GM19193 (cell line): Measurements from ENCODE around the gene UNC13A.

Experiments
- POLR2A ChIP-seq: IDR thresholded peaks from 4 replicates; pipeline ENCODE4 v1.6.1; 2011; ENCODE audit not compliant: insufficient read depth, insufficient read length; ENCODE audit errors: extremely low read depth

UNC13A gene

DNA sequence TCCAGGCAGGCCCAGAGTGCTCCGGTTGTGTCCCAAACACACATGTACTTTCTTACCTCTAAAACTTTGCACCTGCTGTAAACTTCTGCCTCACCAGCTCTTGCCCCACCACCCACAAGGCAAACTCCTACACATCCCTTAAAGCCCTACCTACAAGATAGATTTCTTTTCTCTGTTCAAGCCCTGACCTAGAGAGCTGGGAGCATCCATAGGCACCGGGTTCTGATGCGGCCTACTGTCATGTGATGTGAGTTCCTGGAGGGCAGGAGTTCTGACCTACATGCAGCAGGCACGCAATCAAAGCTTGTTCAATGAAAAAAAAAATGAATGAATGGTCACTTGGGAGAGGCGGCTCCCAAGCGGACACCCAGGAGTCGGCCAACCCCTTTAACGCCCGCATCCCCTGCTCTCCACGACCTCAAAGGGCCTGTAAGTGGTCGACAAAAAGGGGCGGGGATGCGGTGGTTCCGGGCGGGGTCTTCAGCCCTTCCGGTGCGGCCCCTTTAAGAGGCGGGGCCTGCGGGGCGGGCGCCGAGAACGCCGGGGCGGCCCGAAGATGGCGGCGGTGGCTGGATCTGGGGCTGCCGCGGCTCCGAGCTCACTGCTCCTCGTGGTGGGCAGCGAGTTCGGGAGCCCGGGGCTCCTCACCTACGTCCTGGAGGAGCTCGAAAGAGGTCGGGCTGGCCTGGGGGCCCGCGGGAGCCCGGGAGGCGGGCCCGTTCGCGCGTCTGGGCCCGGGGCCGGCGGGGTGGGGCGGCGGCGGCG lies 31.0 kb upstream of the UNC13A start, which contains the start of gene MAP1S:
Gene MAP1S, plus strand, starts transcription at position 534 of the 765 bp plus-strand sequence. Its CDS starts 23 bp downstream, at position 557.
- TF ChIP-seq POLR2A = peak; percentile 85

DNA sequence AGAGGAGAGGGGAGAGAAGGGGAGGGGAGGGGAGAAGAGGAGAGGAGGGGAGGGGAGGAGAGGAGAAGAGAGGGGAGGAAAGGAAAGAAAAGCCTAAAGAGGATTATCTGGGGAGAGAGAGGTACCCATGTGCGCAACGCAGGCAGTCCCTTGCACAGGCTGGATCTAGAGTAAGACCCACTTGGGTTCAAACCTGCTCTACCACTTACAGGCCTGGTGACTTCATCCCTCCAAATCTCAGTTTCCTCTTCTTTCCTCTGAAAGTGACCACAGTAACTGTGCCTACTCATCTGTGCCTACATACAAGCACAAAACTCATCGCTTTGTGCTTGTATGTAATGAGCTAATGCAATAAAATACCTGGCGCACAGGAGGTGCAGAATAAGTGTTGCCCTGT lies 30.4 kb upstream of the UNC13A start:
- TF ChIP-seq POLR2A = no peak

DNA sequence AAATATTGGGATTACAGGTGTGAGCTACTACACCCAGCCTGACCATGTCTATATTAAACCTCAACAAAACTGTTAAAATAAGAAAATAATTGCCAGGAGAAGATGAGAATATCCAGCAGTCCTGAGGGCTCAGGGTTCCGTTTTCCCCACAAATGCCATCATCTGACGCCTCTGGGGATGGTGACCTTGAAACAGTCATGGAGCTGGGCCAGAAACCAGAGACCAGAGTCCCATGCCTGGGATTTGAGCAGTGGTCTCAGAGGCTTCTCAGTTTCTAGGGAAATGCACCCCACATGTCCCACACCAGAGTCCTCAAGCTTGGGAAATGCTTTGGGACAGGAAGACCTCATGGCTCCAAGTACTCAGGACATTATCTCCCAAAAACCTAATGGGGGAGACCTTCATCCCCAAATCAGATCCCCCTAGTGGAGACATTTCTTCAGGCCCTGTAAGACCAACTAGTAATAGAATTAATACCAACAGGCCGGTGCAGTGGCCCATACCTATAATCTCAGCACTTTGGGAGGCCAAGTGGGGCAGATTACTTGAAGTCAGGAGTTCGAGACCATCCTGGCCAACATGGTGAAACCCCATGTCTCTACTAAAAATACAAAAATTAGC lies 28.3 kb upstream of the UNC13A start:
- no peak for TF ChIP-seq POLR2A

DNA sequence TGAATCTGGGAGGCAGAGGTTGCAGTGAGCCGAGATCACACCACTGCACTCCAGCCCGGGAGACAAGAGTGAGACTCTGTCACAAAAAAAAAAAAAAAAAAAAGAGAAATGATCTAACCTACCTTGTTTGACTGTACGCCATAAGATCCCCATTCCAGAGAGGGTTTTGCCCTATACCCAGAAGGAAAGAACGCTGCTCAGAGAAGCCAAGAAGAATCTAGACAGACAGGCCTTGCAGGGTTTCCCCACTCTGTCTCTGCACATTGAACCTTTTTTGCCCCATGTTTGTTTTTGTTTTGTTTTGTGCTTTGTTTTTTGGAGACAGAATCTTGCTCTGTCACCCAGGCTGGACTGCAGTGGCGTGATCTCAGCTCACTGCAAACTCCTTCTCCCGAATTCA lies 23.7 kb upstream of the UNC13A start:
- no peak for TF ChIP-seq POLR2A

DNA sequence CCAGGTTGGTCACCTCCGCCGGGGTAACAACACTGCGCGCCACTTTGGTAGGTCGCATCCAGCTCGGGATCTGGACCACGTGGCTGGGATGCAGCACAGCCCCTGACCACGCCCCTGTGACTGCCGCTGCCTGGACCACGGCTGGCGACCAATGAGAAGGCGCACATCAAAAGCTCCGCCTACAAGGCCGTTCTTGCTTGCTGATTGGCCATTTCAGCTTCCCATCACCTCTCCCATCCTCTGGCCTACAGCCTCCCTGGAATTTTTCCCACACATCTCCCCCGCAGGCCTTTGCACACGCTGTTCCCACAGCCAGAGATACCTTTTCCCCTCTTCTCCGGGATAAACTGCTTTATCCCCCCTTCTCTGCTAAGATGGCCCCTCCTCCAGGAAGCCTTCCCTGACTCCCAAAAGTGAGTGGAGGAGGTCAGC lies 18.6 kb upstream of the UNC13A start:
- no peak for TF ChIP-seq POLR2A

DNA sequence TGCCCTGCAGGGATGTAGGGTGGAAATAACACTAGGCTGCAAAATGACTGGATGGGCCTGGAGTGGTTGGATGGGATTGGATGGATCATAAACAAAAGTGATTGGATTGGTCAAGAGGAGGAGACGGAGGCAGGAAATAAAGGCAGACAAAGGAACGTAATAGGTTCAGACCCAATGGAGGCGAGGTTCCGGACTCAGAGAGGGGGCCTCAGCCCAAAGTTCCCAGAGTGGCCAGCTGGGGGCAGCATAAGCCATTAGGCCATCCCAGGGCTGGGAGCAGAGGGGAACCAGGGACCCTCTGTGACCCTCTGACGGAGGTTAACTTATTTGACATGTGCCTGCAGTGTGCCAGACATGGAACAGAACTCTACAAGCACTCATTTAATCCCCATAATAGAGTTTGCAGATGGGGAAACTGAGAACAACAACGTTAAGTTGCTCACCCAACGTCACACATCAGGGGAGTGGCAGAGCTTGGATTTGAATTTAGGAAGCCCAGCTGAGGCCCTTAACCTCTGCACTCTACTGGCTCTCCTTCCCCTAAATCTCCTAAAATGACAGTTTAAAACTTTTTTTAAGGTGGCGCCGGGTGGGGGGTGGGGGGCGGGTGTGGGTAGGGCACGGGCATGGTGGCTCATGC lies 15.8 kb upstream of the UNC13A start:
- no peak for TF ChIP-seq POLR2A

DNA sequence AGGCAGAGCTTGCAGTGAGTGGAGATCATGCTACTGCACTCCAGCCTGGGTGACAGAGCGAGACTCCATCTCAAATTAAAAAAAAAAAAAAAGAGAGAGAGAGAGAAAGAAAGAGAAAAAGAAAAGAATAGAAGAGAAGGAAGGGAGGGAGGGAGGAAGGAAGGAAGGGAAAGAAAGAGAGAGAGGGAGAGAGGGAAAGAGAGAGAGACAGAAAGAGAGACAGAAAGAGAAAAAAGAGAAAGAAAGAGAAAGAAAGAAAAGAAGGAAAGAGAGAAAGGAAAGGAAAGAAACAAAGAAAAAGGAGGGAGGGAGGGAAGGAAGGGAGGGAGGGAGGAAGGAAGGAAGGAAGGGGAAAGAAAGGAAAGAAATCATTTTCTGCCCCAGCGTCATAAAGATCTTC lies 7.0 kb upstream of the UNC13A start:
- TF ChIP-seq POLR2A = no peak

DNA sequence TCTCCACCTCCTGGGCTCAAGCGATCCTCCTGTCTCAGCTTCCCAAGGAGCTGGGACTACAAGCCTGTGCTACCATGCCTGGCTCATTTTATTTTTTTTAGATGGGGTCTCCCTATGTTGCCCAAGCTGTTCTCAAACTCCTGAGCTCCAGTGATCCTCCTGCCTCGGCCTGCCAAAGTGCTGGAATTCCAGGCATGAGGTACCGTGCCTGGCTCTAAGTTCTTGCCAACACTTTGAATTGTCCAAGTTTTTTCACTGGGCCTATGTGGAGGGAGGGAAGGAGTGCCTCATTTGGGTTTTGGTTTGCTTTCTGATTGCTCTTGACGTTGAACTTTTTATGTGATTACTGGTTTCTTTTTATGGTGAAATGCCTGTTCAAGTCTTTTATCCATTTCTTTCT lies 4.4 kb upstream of the UNC13A start:
- no peak for TF ChIP-seq POLR2A

DNA sequence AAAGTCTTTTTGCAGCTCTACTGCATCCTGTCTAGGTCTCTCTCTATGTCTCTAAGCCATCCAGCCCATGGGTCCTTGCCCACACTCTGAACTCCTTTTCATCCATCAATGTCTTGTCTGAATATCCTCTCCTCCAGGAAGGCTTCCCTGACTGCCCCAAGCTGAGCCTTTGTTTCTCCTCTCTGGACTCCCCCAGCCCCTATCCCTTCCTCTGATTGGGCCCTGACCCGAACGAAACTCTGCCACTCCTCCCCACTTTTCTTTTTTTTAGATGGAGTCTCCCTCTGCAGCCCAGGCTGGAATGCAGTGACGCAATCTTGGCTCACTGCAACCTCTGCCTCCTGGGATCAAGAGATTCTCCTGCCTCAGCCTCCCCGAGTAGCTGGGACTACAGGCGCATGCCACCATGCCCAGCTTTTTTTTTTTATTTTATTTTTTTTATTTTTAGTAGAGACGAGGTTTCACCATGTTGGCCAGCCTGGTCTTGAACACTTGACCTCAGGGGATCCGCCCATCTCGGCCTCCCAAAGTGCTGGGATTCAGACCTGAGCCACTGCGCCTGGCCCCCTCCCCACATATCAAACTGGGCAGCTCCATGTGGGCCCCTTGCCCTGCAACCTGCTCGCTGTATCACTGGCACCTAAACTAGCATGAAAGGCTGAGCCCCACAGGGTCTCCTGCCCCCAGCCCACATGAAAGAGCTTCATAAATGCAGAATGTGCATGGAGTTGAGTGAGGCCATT lies 870 bp upstream of the UNC13A start:
- no peak for TF ChIP-seq POLR2A

DNA sequence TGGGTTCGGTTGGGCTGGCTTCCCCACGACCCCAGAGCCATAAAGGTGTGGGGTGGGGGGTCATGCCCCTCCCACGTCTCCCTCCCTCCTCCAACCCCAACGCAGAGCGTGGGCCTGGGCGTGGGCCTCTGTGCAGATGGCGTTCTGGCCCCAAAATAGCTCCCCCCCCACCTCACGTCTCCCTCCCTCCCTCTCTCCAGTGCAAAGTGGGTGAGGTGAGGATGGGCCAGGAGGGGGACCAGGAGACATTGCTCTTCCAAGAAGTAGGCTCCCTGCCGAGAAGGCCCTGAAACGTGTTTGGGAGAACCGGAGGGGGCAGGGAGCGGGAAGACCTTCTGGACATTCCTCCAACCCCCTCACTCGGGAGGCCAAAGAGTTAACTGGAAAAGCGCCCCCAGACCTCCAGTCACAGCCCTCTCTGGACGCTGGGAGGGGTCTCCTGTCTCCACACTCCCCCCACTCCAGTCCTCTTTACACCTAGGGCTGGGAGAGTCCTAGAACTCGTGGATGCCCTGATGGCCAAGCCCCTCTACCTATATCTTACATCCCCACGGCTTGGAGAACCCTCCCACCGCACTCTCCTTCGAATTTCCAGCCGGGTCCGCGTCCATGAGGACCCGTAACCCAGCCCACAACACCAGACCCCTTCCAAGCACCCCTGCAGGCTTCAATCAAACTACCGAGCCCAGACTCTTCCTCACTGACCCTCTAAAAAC lies 855 bp downstream of the UNC13A start:
- TF ChIP-seq POLR2A = no peak

DNA sequence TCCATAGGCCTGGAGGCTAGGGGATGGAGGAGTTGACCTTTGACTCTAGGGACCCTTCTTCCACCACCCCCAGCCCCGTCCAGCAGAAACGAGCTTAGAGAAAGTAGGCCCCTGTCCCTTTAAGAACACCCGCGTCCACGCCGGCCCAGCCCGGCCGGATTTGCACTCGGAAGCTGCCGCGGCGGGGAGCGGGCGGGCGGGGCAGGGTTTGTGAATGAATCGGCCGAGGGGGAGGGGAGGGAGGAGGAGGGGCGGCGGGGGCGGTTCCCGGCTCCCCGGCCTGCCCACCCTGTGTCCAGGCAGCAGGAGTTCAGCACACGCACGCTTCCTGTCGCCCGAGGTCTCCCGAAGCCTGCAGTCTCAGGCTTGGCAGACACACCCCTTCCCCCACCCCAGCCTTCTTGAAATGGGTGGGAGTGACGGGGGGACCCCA lies 1.5 kb downstream of the UNC13A start:
- no peak for TF ChIP-seq POLR2A

DNA sequence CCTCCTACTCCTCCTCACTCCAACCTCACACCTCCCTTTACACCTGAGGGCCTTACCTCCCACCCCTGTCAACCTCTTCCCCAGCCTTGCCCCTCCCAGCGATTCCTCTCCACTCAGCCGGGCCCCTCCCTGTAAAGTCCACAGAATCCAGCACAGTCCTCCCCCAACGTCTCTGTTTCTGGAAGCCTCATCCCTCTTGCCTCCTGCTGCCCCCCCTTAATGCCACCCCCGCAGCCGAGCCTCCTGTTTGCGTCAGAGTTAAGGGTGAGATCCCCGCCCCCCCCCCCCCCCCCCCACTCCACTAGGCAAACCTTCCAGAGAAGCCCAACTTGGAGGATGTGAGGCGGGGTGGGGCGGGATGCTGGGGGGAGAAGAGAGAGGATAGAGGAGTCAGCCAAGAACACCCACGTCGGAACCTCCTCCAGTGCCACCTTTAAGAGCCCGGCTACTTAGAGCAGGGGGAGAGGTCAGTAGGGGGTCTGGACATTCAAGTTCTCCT lies 2.1 kb downstream of the UNC13A start:
- no peak for TF ChIP-seq POLR2A

DNA sequence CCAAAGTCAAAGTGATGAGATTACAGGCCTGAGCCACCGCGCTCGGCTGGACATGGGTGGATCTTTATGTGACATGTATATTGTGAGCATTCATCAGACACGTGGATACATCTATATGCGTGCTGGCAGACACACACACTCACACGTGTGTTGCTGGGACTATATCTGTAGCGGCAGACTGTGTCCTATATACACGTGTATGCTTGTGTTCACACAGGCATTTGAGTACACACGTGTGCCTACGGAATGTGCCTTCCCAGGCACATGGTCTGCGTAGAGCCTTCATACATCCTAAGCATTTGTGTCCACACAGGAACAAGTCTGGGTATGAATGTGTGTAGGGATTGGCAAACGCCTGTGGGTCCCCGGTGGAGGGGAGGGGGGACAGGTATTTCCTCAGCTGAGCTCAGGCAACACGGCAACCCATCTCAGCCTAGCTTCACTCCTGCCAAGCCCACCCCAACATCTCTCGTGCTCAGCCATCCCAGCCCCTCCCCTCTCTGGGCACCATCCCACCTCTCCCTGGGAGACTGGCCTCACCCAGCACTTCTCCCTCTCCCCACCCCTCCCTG lies 2.6 kb downstream of the UNC13A start:
- TF ChIP-seq POLR2A = no peak

DNA sequence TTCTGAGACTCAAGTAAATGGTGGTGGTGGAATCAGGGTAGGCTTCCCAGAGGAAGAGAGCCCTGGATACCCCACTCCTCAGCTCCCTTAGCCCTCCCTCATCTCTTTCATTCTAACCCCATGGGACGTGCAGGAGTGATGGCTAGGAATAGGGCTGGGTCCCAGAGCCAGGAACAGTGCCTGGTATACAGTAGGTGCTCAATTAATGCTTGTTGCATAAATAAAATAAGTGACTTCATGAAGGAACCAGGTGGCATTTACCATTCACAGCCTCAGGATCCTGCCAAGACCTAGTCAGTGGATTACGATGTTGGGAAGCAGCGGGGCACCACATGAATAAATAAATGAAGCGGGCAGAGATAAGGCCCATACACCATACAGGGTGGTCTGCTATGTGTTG lies 3.9 kb downstream of the UNC13A start:
- TF ChIP-seq POLR2A = no peak
